GM23338 (cell line): ENCODE data around the gene AFTPH. TPM values are rescaled to one million over a fixed set of nuclear protein-coding genes. Genes with fewer than 3 reads are reported as not detected.

Experiments
- ATAC-seq: fragments of 200-7000 bp; cut with Tn5 transposase; 3 replicates; pipeline ENCODE4 v1.9.1; 2020
- DNase-seq: peaks from one replicate; pipeline ENCODE4 v3.0.0-alpha.2; 2015; ENCODE audit warnings: low spot score
- H2AFZ ChIP-seq: fragments of 200-600 bp; sonication (generic); 2 replicates; pipeline ENCODE4 v1.8.0; 2016; ENCODE audit warnings: antibody characterized with exemption, mild to moderate bottlenecking, moderate library complexity
- H3F3A ChIP-seq: fragments of 200-600 bp; sonication (generic); replicated peaks from 2 replicates; pipeline ENCODE4 v1.8.0; 2017; ENCODE audit warnings: antibody characterized with exemption, mixed run types, low read depth
- H3K27ac ChIP-seq: fragments of 200-600 bp; sonication (generic); 2 replicates; pipeline ENCODE4 v1.6.1; 2016; ENCODE audit warnings: low read depth
- H3K27me3 ChIP-seq: fragments of 200-600 bp; sonication (generic); 2 replicates; pipeline ENCODE4 v1.8.0; 2016; ENCODE audit warnings: mild to moderate bottlenecking, mixed run types, moderate library complexity; ENCODE audit not compliant: insufficient read depth
- H3K36me3 ChIP-seq: fragments of 200-600 bp; sonication (generic); 2 replicates; pipeline ENCODE4 v1.8.0; 2016; ENCODE audit warnings: mild to moderate bottlenecking; ENCODE audit not compliant: insufficient read depth
- H3K4me1 ChIP-seq: fragments of 200-600 bp; sonication (generic); 2 replicates; pipeline ENCODE4 v1.8.0; 2016; ENCODE audit warnings: mild to moderate bottlenecking, moderate library complexity; ENCODE audit not compliant: insufficient read depth
- H3K4me2 ChIP-seq: fragments of 200-600 bp; sonication (generic); 2 replicates; pipeline ENCODE4 v1.7.1; 2017; ENCODE audit warnings: mixed run types
- H3K4me3 ChIP-seq: fragments of 200-600 bp; sonication (generic); 2 replicates; pipeline ENCODE4 v1.6.1; 2016; ENCODE audit warnings: mixed run types
- H3K79me2 ChIP-seq: fragments of 200-600 bp; sonication (generic); replicated peaks from 2 replicates; pipeline ENCODE4 v1.8.0; 2017; ENCODE audit warnings: mild to moderate bottlenecking; ENCODE audit not compliant: insufficient read depth
- H3K9me2 ChIP-seq: fragments of 200-600 bp; sonication (generic); 2 replicates; pipeline ENCODE4 v1.8.0; 2017; ENCODE audit not compliant: insufficient read depth
- H4K20me1 ChIP-seq: fragments of 200-600 bp; sonication (generic); replicated peaks from 2 replicates; pipeline ENCODE4 v1.8.0; 2017; ENCODE audit warnings: mild to moderate bottlenecking; ENCODE audit not compliant: insufficient read depth
- H3K27ac Mint-ChIP-seq: 2 replicates; pipeline ENCODE4 v1.8.0; 2020; ENCODE audit warnings: inconsistent platforms, mild to moderate bottlenecking, moderate library complexity, mixed read lengths
- H3K27me3 Mint-ChIP-seq: 3 replicates; pipeline ENCODE4 v1.8.0; 2022; ENCODE audit warnings: low read depth, mild to moderate bottlenecking, moderate library complexity, mixed read lengths, inconsistent platforms; ENCODE audit not compliant: insufficient read depth, poor library complexity
- H3K36me3 Mint-ChIP-seq: 3 replicates; pipeline ENCODE4 v1.8.0; 2021; ENCODE audit warnings: low read depth, mild to moderate bottlenecking, inconsistent platforms, moderate library complexity, mixed read lengths
- H3K4me1 Mint-ChIP-seq: 3 replicates; pipeline ENCODE4 v1.8.0; 2020; ENCODE audit warnings: mild to moderate bottlenecking, inconsistent platforms, mixed read lengths
- H3K4me3 Mint-ChIP-seq: 3 replicates; pipeline ENCODE4 v1.8.0; 2021; ENCODE audit warnings: moderate library complexity, mild to moderate bottlenecking, inconsistent platforms, mixed read lengths
- H3K9me3 Mint-ChIP-seq: 3 replicates; pipeline ENCODE4 v1.8.0; 2020; ENCODE audit warnings: moderate library complexity, mild to moderate bottlenecking, inconsistent platforms, mixed read lengths
- CREB1 ChIP-seq: fragments of 250-450 bp; sonication (Bioruptor Pico); IDR thresholded peaks from 2 replicates; pipeline ENCODE4 v1.5.0; 2020; ENCODE audit warnings: low read depth, mild to moderate bottlenecking, moderate library complexity
- CTCF ChIP-seq, 2 experiments: fragments of 200-600 bp in 1 of 2; sonication (generic) in 1 of 2; conservative IDR thresholded peaks; 2 replicates each; pipeline versions ENCODE4 v1.5.1 to v1.6.1; 2016 to 2017; ENCODE audit warnings: antibody characterized with exemption in 2 of 2, low read depth in 2 of 2, mild to moderate bottlenecking in 2 of 2, moderate library complexity in 1 of 2
- EZH2 ChIP-seq: fragments of 200-600 bp; sonication (generic); IDR thresholded peaks from one replicate; pipeline ENCODE4 v1.8.0; 2017; ENCODE audit warnings: antibody characterized with exemption, mild to moderate bottlenecking, low read depth; ENCODE audit not compliant: unreplicated experiment
- EZH2phosphoT487 ChIP-seq: fragments of 200-600 bp; sonication (generic); IDR thresholded peaks from one replicate; pipeline ENCODE4 v1.8.1; 2018; ENCODE audit warnings: antibody characterized with exemption; ENCODE audit not compliant: unreplicated experiment
- JUNB ChIP-seq: IDR thresholded peaks from one replicate; pipeline ENCODE4 v1.6.1; 2016; ENCODE audit warnings: antibody characterized with exemption; ENCODE audit not compliant: unreplicated experiment
- NANOG ChIP-seq: IDR thresholded peaks from 2 replicates; pipeline ENCODE4 v1.6.1; 2016; ENCODE audit warnings: antibody characterized with exemption, borderline replicate concordance
- POLR2AphosphoS5 ChIP-seq: IDR thresholded peaks from 2 replicates; pipeline ENCODE4 v1.6.1; 2016; ENCODE audit warnings: antibody characterized with exemption, low read depth
- STAT1 ChIP-seq: IDR thresholded peaks from one replicate; pipeline ENCODE4 v1.6.1; 2016; ENCODE audit warnings: antibody characterized with exemption; ENCODE audit not compliant: unreplicated experiment
- ZNF114 ChIP-seq: fragments of 250-450 bp; sonication (Bioruptor Pico); IDR thresholded peaks from 2 replicates; pipeline ENCODE4 v1.5.0; 2020; ENCODE audit warnings: mild to moderate bottlenecking, moderate library complexity
- ZNF331 ChIP-seq: fragments of 250-450 bp; sonication (Bioruptor Pico); IDR thresholded peaks from 2 replicates; pipeline ENCODE4 v1.5.0; 2020; ENCODE audit warnings: low read depth, mild to moderate bottlenecking, moderate library complexity
- polyA plus RNA-seq: library from polyadenylated mRNA; unstranded; fragments of >200 nt; fragmentation: Nextera tagmentation; extraction: Ambion mirVana; gene quantifications from 2 replicates; pipeline ENCODE4 v1.2.1, GENCODE V29; 2016
- total RNA-seq: library from RNA; depleted of rRNA; stranded (reverse); fragments of >200 nt; shearing (Covaris generic); gene quantifications from 2 replicates; pipeline ENCODE4 v1.2.3, GENCODE V29; 2014
- TF ChIP-seq, protein P1 (sequence below): fragments of 250-450 bp; sonication (Bioruptor Pico); IDR thresholded peaks from 2 replicates; pipeline ENCODE4 v1.5.0; 2020; ENCODE audit warnings: mild to moderate bottlenecking, moderate library complexity
- TF ChIP-seq, protein P2 (sequence below): IDR thresholded peaks from 2 replicates; pipeline ENCODE4 v1.6.1; 2016; ENCODE audit warnings: antibody characterized with exemption
- TF ChIP-seq, protein P3 (sequence below): IDR thresholded peaks from one replicate; pipeline ENCODE4 v1.6.1; 2018; ENCODE audit warnings: antibody characterized with exemption; ENCODE audit not compliant: unreplicated experiment

Gene AFTPH
- total and polyA plus RNA-seq, 2 experiments from 2014 or later: 14.9 to 20.6 TPM

- H3K27me3 ChIP-seq: peaks cover 26% of the 10 kb centered on the region
- Mint-ChIP-seq H3K9me3 (no peaks in the 10 kb centered on the region), H3K4me1 (peaks cover 4% of the 10 kb centered on the region; the same call in 2 of the 3 replicates), H3K4me3 (peak overlapping the region; percentile 70), H3K27ac (no peak overlapping the region), H3K27me3 (peaks cover 21% of the 10 kb centered on the region), H3K36me3 (no peaks in the 10 kb centered on the region)
- H3K27ac ChIP-seq: no peak overlapping the region
- H3K36me3 ChIP-seq: no peaks in the 10 kb centered on the region
- DNase-seq (no peak), ATAC-seq (no peak)
- H2AFZ ChIP-seq: peak overlapping the region; percentile 99
- no peaks in the 10 kb centered on the region for H3F3A ChIP-seq
- H3K9me2 ChIP-seq: no peaks in the 10 kb centered on the region
- H3K79me2 ChIP-seq: no peaks in the 10 kb centered on the region
- H3K4me1 ChIP-seq: no peaks in the 10 kb centered on the region
- TF ChIP-seq, protein P1, sequence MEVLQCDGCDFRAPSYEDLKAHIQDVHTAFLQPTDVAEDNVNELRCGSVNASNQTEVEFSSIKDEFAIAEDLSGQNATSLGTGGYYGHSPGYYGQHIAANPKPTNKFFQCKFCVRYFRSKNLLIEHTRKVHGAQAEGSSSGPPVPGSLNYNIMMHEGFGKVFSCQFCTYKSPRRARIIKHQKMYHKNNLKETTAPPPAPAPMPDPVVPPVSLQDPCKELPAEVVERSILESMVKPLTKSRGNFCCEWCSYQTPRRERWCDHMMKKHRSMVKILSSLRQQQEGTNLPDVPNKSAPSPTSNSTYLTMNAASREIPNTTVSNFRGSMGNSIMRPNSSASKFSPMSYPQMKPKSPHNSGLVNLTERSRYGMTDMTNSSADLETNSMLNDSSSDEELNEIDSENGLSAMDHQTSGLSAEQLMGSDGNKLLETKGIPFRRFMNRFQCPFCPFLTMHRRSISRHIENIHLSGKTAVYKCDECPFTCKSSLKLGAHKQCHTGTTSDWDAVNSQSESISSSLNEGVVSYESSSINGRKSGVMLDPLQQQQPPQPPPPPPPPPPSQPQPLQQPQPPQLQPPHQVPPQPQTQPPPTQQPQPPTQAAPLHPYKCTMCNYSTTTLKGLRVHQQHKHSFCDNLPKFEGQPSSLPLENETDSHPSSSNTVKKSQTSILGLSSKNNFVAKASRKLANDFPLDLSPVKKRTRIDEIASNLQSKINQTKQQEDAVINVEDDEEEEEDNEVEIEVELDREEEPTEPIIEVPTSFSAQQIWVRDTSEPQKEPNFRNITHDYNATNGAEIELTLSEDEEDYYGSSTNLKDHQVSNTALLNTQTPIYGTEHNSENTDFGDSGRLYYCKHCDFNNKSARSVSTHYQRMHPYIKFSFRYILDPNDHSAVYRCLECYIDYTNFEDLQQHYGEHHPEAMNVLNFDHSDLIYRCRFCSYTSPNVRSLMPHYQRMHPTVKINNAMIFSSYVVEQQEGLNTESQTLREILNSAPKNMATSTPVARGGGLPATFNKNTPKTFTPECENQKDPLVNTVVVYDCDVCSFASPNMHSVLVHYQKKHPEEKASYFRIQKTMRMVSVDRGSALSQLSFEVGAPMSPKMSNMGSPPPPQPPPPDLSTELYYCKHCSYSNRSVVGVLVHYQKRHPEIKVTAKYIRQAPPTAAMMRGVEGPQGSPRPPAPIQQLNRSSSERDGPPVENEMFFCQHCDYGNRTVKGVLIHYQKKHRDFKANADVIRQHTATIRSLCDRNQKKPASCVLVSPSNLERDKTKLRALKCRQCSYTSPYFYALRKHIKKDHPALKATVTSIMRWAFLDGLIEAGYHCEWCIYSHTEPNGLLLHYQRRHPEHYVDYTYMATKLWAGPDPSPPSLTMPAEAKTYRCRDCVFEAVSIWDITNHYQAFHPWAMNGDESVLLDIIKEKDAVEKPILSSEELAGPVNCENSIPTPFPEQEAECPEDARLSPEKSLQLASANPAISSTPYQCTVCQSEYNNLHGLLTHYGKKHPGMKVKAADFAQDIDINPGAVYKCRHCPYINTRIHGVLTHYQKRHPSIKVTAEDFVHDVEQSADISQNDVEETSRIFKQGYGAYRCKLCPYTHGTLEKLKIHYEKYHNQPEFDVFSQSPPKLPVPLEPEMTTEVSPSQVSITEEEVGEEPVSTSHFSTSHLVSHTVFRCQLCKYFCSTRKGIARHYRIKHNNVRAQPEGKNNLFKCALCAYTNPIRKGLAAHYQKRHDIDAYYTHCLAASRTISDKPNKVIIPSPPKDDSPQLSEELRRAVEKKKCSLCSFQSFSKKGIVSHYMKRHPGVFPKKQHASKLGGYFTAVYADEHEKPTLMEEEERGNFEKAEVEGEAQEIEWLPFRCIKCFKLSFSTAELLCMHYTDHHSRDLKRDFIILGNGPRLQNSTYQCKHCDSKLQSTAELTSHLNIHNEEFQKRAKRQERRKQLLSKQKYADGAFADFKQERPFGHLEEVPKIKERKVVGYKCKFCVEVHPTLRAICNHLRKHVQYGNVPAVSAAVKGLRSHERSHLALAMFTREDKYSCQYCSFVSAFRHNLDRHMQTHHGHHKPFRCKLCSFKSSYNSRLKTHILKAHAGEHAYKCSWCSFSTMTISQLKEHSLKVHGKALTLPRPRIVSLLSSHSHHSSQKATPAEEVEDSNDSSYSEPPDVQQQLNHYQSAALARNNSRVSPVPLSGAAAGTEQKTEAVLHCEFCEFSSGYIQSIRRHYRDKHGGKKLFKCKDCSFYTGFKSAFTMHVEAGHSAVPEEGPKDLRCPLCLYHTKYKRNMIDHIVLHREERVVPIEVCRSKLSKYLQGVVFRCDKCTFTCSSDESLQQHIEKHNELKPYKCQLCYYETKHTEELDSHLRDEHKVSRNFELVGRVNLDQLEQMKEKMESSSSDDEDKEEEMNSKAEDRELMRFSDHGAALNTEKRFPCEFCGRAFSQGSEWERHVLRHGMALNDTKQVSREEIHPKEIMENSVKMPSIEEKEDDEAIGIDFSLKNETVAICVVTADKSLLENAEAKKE (CRISPR knock-in tag): no peak
- TF ChIP-seq NANOG (no peak), ZNF114 (CRISPR knock-in tag) (no peak), EZH2 (no peak), CREB1 (CRISPR knock-in tag) (no peak), ZNF331 (CRISPR knock-in tag) (no peak), EZH2phosphoT487 (no peak), CTCF (conservative IDR thresholded peaks at IDR 0.05; ENCODE audit: low read depth in 2 of 2) (no peak), STAT1 (no peak), POLR2AphosphoS5 (no peak), JUNB (no peak)
- TF ChIP-seq, protein P2, sequence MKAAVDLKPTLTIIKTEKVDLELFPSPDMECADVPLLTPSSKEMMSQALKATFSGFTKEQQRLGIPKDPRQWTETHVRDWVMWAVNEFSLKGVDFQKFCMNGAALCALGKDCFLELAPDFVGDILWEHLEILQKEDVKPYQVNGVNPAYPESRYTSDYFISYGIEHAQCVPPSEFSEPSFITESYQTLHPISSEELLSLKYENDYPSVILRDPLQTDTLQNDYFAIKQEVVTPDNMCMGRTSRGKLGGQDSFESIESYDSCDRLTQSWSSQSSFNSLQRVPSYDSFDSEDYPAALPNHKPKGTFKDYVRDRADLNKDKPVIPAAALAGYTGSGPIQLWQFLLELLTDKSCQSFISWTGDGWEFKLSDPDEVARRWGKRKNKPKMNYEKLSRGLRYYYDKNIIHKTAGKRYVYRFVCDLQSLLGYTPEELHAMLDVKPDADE: no peak
- TF ChIP-seq, protein P3, sequence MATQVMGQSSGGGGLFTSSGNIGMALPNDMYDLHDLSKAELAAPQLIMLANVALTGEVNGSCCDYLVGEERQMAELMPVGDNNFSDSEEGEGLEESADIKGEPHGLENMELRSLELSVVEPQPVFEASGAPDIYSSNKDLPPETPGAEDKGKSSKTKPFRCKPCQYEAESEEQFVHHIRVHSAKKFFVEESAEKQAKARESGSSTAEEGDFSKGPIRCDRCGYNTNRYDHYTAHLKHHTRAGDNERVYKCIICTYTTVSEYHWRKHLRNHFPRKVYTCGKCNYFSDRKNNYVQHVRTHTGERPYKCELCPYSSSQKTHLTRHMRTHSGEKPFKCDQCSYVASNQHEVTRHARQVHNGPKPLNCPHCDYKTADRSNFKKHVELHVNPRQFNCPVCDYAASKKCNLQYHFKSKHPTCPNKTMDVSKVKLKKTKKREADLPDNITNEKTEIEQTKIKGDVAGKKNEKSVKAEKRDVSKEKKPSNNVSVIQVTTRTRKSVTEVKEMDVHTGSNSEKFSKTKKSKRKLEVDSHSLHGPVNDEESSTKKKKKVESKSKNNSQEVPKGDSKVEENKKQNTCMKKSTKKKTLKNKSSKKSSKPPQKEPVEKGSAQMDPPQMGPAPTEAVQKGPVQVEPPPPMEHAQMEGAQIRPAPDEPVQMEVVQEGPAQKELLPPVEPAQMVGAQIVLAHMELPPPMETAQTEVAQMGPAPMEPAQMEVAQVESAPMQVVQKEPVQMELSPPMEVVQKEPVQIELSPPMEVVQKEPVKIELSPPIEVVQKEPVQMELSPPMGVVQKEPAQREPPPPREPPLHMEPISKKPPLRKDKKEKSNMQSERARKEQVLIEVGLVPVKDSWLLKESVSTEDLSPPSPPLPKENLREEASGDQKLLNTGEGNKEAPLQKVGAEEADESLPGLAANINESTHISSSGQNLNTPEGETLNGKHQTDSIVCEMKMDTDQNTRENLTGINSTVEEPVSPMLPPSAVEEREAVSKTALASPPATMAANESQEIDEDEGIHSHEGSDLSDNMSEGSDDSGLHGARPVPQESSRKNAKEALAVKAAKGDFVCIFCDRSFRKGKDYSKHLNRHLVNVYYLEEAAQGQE: no peak
- peak overlapping the region; percentile 84 for H3K4me3 ChIP-seq
- no peaks in the 10 kb centered on the region for H4K20me1 ChIP-seq
- peak overlapping the region; percentile 96 for H3K4me2 ChIP-seq
These were observed 85.8 kb downstream of the AFTPH start for GRCh38 chr2:64609942-64610281.
